IMR-90 (cell line): ENCODE data around the gene OGA. TPM values are rescaled to one million over a fixed set of nuclear protein-coding genes. Genes with fewer than 3 reads are reported as not detected.

Source experiments
- ATAC-seq: fragments of 200-7000 bp; cut with Tn5 transposase; 2 replicates; pipeline ENCODE4 v1.9.1; 2020; ENCODE audit warnings: low read depth, mild to moderate bottlenecking, moderate library complexity
- BruUV-seq: library from RNA; stranded (reverse); fragments of 400-500 nt; replicated peaks from 2 replicates; lab custom pipeline; 2021; lab: Mats Ljungman, UMichigan
- CTCF ChIA-PET: fragments of 300-600 bp; formaldehyde crosslinking; extraction: SDS; loops from one replicate; lab custom pipeline; 2021; ENCODE audit warnings: antibody characterized with exemption; lab: Yijun Ruan, JAX
- POLR2A ChIA-PET: fragments of 300-600 bp; sonication (Branson Sonifier 250); formaldehyde crosslinking; loops from one replicate; lab custom pipeline; 2022; ENCODE audit warnings: antibody characterized with exemption; ENCODE audit not compliant: unreplicated experiment; lab: Charles Lee
- DNase-seq: peaks from one replicate; pipeline ENCODE4 v3.0.0; 2013
- H2AFZ ChIP-seq: replicated peaks from 2 replicates; pipeline ENCODE3; 2013; ENCODE audit warnings: low read length, mild to moderate bottlenecking; ENCODE audit not compliant: poor library complexity
- H2AK5ac ChIP-seq: 2 replicates; pipeline ENCODE4 v1.6.1; 2013; ENCODE audit warnings: low read depth, low read length, inconsistent platforms
- H2AK9ac ChIP-seq: replicated peaks from 2 replicates; pipeline ENCODE3; 2013; ENCODE audit warnings: mild to moderate bottlenecking, low read depth, low read length, moderate library complexity; ENCODE audit not compliant: poor library complexity
- H2BK120ac ChIP-seq: 2 replicates; pipeline ENCODE4 v1.6.1; 2013; ENCODE audit warnings: low read depth, low read length, inconsistent platforms
- H2BK15ac ChIP-seq: 3 replicates; pipeline ENCODE4 v1.6.1; 2013; ENCODE audit warnings: low read depth, low read length, inconsistent platforms
- H2BK20ac ChIP-seq: 2 replicates; pipeline ENCODE4 v1.6.1; 2013; ENCODE audit warnings: low read depth, mild to moderate bottlenecking, inconsistent platforms, low read length, moderate library complexity
- H2BK5ac ChIP-seq: 2 replicates; pipeline ENCODE4 v1.6.1; 2013; ENCODE audit warnings: mild to moderate bottlenecking, low read depth, low read length, inconsistent platforms; ENCODE audit not compliant: poor library complexity, severe bottlenecking
- H3K14ac ChIP-seq: replicated peaks from 2 replicates; pipeline ENCODE4 v1.6.1; 2013; ENCODE audit warnings: low read depth, low read length, inconsistent platforms
- H3K18ac ChIP-seq: 2 replicates; pipeline ENCODE4 v1.6.1; 2013; ENCODE audit warnings: low read depth, low read length, control low read depth
- H3K23ac ChIP-seq: 2 replicates; pipeline ENCODE4 v1.6.1; 2013; ENCODE audit warnings: low read depth, low read length, inconsistent platforms
- H3K27ac ChIP-seq: 2 replicates; pipeline ENCODE4 v1.5.1; 2013; ENCODE audit warnings: mild to moderate bottlenecking, control low read depth, low read length; ENCODE audit not compliant: insufficient read depth
- H3K27me3 ChIP-seq: 2 replicates; pipeline ENCODE4 v1.6.1; 2013; ENCODE audit warnings: low read length; ENCODE audit not compliant: control insufficient read depth, insufficient read depth
- H3K36me3 ChIP-seq: 2 replicates; pipeline ENCODE4 v1.6.1; 2013; ENCODE audit warnings: low read length, mixed read lengths; ENCODE audit not compliant: control insufficient read depth, insufficient read depth
- H3K4ac ChIP-seq: 2 replicates; pipeline ENCODE4 v1.6.1; 2013; ENCODE audit warnings: low read depth, low read length, inconsistent platforms
- H3K4me1 ChIP-seq: 2 replicates; pipeline ENCODE4 v1.6.1; 2013; ENCODE audit warnings: low read length, mixed read lengths; ENCODE audit not compliant: control insufficient read depth, insufficient read depth
- H3K4me2 ChIP-seq: 2 replicates; pipeline ENCODE4 v1.6.1; 2013; ENCODE audit warnings: low read depth, mild to moderate bottlenecking, control low read depth, low read length, moderate library complexity
- H3K4me3 ChIP-seq: 2 replicates; pipeline ENCODE4 v1.5.1; 2013; ENCODE audit warnings: low read depth, mild to moderate bottlenecking, control low read depth, low read length, moderate library complexity; ENCODE audit not compliant: insufficient read depth
- H3K56ac ChIP-seq: 2 replicates; pipeline ENCODE4 v1.6.1; 2013; ENCODE audit warnings: low read length, inconsistent platforms; ENCODE audit not compliant: insufficient read depth; ENCODE audit errors: extremely low read depth
- H3K79me1 ChIP-seq, 2 experiments: 2 replicates each; pipeline ENCODE4 v1.6.1; 2013; ENCODE audit warnings: low read length in 2 of 2, inconsistent platforms in 1 of 2, low read depth in 1 of 2
- H3K9ac ChIP-seq: 2 replicates; pipeline ENCODE4 v1.6.1; 2013; ENCODE audit warnings: low read depth, low read length, control low read depth
- H3K9me1 ChIP-seq: 2 replicates; pipeline ENCODE4 v1.6.1; 2013; ENCODE audit warnings: low read length, inconsistent platforms; ENCODE audit not compliant: insufficient read depth
- H3K9me3 ChIP-seq: 2 replicates; pipeline ENCODE4 v1.6.1; 2013; ENCODE audit warnings: low read length; ENCODE audit not compliant: control insufficient read depth, insufficient read depth
- H4K20me1 ChIP-seq: 2 replicates; pipeline ENCODE4 v1.6.1; 2013; ENCODE audit warnings: low read length, inconsistent platforms; ENCODE audit not compliant: insufficient read depth
- H4K5ac ChIP-seq: 2 replicates; pipeline ENCODE4 v1.6.1; 2013; ENCODE audit warnings: mild to moderate bottlenecking, low read depth, low read length, control low read depth
- H4K8ac ChIP-seq, 2 experiments: 2 replicates each; pipeline ENCODE4 v1.6.1; 2013; ENCODE audit warnings: low read depth in 2 of 2, low read length in 2 of 2, control low read depth in 1 of 2, inconsistent platforms in 1 of 2
- H4K91ac ChIP-seq: 2 replicates; pipeline ENCODE4 v1.6.1; 2013; ENCODE audit warnings: low read depth, low read length, inconsistent platforms; ENCODE audit not compliant: insufficient read depth
- CEBPB ChIP-seq: IDR thresholded peaks from 2 replicates; pipeline ENCODE4 v1.6.1; 2012; ENCODE audit warnings: low read depth, low read length, improper control_type of control experiment
- CHD1 ChIP-seq: IDR thresholded peaks from 2 replicates; pipeline ENCODE4 v1.6.1; 2012; ENCODE audit warnings: low read depth, low read length, improper control_type of control experiment
- FOS ChIP-seq: fragments of 150-350 bp; IDR thresholded peaks from 2 replicates; pipeline ENCODE4 v1.6.1; 2016; ENCODE audit warnings: low read depth, low read length
- MAFK ChIP-seq: IDR thresholded peaks from 2 replicates; pipeline ENCODE4 v1.6.1; 2012; ENCODE audit warnings: low read depth, low read length, improper control_type of control experiment
- MXI1 ChIP-seq: IDR thresholded peaks from 2 replicates; pipeline ENCODE4 v1.6.1; 2012; ENCODE audit warnings: low read depth, mild to moderate bottlenecking, low read length, moderate library complexity, borderline replicate concordance
- WGBS, 2 experiments: methylation state at CpG; one replicate each; pipeline versions ENCODE4 v1.1.5 to v1.1.7; 2013; ENCODE audit warnings: missing lambda C conversion rate in 2 of 2; ENCODE audit not compliant: insufficient read length in 1 of 2; ENCODE audit errors: extremely low coverage in 2 of 2; 5-methylcytosine and 5-hydroxymethylcytosine counted together
- dilution Hi-C: fragments of 300-500 bp; cut with HindIII; formaldehyde crosslinking; loops from one replicate; pipeline ENCODE4 v1.14.3; 2018; ENCODE audit warnings: low sequenced_read_pairs; ENCODE audit not compliant: unreplicated experiment
- in situ Hi-C: fragments of 300-500 bp; cut with MboI; formaldehyde crosslinking; loops from 3 replicates; pipeline ENCODE4 v1.14.3; 2019; ENCODE audit warnings: low sequenced_read_pairs, inconsistent platforms, mixed read lengths
- intact Hi-C: fragments of 100-400 bp; cut with micrococcal nuclease; formaldehyde crosslinking; loops from 2 replicates; pipeline ENCODE4 v1.10.0; 2022
- polyA plus RNA-seq, 3 experiments: library from polyadenylated mRNA; depleted of rRNA; stranded (reverse); fragments of >200 nt; gene quantifications; 2 replicates each; pipeline ENCODE4 v1.2.3, GENCODE V29; 2012; ENCODE audit warnings: low replicate concordance in 1 of 3
- total RNA-seq: library from RNA; depleted of rRNA; stranded (reverse); fragments of >200 nt; gene quantifications from 2 replicates; pipeline ENCODE4 v1.2.3, GENCODE V29; 2012
- TF ChIP-seq, protein P1 (sequence below): fragments of 150-350 bp; IDR thresholded peaks from 2 replicates; pipeline ENCODE4 v1.6.1; 2016; ENCODE audit warnings: low read depth, mild to moderate bottlenecking, low read length, moderate library complexity, borderline replicate concordance

OGA gene
- total and polyA plus RNA-seq, 2 of the 4 experiments (the other 2 are of a cell fraction): 42.5 to 62.9 TPM

DNA sequence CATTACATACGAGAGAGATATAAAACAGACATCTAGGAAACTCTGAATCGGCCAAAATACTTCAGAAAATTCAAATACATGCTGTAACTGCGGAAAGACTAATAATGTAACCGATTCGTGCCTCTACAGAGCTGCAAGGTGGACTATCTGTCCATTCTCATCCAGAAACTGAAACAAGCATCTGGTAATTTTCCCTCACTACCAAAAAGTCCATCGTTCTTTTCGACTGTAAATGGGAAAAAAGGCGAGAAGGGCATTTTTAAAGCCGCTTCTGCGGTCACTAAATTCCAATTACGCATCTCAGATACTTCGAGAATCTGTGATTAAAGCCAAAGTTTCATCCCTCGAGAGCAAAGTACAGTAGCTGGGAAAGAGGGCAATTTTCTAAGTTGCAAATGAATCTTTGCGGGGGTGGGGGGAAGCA is 1.3 kb downstream of the OGA start:
- Histone ChIP-seq H2BK15ac (no peak overlapping the region), H3K27me3 (no peaks in the 10 kb centered on the region), H2BK120ac (no peak overlapping the region), H2BK20ac (no peak overlapping the region), H3K79me1 (peaks cover 0 to 25% of the 10 kb centered on the region in 2 experiments; a peak in 3 of 4 replicates), H3K4me3 (peak overlapping the region; percentile 70), H4K91ac (no peak overlapping the region), H4K8ac (no peak overlapping the region; a peak in 1 of 4 replicates), H3K36me3 (peaks cover 7% of the 10 kb centered on the region), H3K23ac (peak overlapping the region; percentile 64), H2BK5ac (peak overlapping the region; percentile 49), H3K4me1 (peaks cover 6% of the 10 kb centered on the region), H3K56ac (peak overlapping the region; percentile 65; the same call in 1 of the 2 replicates), H2AK5ac (no peak overlapping the region), H3K9me3 (no peaks in the 10 kb centered on the region), H3K14ac (peak overlapping the region; percentile 89), H2AK9ac (peak overlapping the region; percentile 100), H3K9me1 (peaks cover 10% of the 10 kb centered on the region; the same call in 1 of the 2 replicates), H2AFZ (no peak overlapping the region), H3K27ac (peak overlapping the region; percentile 63), H3K18ac (no peak overlapping the region), H3K9ac (peak overlapping the region; percentile 95), H4K20me1 (peaks cover 62% of the 10 kb centered on the region), H3K4me2 (peak overlapping the region; percentile 90), H4K5ac (no peak overlapping the region), H3K4ac (peak overlapping the region; percentile 81; the same call in 1 of the 2 replicates)
- dilution Hi-C loops: no loop called here
- CTCF ChIA-PET: interaction anchor here (0.9 kb wide), 1 partner anchor 24 kb away, joined by 5 read pairs; no protein-coding TSS in a partner anchor
- in situ Hi-C loops: loop anchor here (25.0 kb wide), 1 partner anchor 880 kb away; no protein-coding TSS in a partner anchor
- WGBS, 2 experiments: 0% methylated on average over 1 of the region's 14 CpGs; no CpG with 5 or more reads in 1 of the 2 experiments
- intact Hi-C loops: no loop called here
- ATAC-seq (no peak), DNase-seq (no peak)
- POLR2A ChIA-PET: interaction anchor here (0.7 kb wide), 1 partner anchor 229 kb away, joined by 8 read pairs; the partner anchor contains the start of genes DPCD and POLL
- TF ChIP-seq, protein P1, sequence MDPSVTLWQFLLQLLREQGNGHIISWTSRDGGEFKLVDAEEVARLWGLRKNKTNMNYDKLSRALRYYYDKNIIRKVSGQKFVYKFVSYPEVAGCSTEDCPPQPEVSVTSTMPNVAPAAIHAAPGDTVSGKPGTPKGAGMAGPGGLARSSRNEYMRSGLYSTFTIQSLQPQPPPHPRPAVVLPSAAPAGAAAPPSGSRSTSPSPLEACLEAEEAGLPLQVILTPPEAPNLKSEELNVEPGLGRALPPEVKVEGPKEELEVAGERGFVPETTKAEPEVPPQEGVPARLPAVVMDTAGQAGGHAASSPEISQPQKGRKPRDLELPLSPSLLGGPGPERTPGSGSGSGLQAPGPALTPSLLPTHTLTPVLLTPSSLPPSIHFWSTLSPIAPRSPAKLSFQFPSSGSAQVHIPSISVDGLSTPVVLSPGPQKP: no peak
- no peak for TF ChIP-seq CEBPB
- TF ChIP-seq CHD1: no peak
- no peak for TF ChIP-seq MXI1
- TF ChIP-seq MAFK: no peak
- no peak for TF ChIP-seq FOS
- BruUV-seq: no TSS peak
